ENCODE measurements around the gene MAST4.

- TF ChIP-seq FOXP2 (optimal IDR thresholded peaks at IDR 0.05; ENCODE audit: control extremely low read depth, extremely low read length, insufficient read depth) (no peak), POLR2AphosphoS5 (IDR thresholded peaks at IDR 0.05; ENCODE audit: borderline replicate concordance, low read depth, low read length) (no peak), EZH2 (IDR thresholded peaks at IDR 0.05) (no peak)
These were observed 97.8 kb downstream of the MAST4 start for GRCh38 chr5:66694036-66694435.

Data from SK-N-MC (cell line).